ENCODE data around the gene LBH.

DNA sequence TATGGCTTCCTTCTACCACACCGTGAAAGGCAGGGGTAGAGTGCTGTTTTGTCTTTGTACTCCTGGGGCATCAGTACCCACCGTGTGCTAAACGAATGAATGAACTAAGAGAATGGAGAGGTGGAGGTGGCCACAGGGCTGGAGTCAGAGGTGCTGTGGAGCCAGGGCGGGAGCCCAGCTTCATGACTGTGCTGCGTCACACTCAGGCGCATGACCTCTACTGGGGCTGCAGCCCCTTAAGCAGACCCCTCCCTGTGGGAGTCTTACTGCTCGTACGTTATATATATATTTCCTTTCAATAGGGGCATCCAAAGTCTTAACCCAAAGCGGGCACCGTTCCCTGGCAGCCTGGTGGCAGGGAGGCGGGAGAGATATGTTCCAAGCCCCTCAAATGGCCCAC is 18.0 kb upstream of the LBH start:
- TF ChIP-seq, protein P1, sequence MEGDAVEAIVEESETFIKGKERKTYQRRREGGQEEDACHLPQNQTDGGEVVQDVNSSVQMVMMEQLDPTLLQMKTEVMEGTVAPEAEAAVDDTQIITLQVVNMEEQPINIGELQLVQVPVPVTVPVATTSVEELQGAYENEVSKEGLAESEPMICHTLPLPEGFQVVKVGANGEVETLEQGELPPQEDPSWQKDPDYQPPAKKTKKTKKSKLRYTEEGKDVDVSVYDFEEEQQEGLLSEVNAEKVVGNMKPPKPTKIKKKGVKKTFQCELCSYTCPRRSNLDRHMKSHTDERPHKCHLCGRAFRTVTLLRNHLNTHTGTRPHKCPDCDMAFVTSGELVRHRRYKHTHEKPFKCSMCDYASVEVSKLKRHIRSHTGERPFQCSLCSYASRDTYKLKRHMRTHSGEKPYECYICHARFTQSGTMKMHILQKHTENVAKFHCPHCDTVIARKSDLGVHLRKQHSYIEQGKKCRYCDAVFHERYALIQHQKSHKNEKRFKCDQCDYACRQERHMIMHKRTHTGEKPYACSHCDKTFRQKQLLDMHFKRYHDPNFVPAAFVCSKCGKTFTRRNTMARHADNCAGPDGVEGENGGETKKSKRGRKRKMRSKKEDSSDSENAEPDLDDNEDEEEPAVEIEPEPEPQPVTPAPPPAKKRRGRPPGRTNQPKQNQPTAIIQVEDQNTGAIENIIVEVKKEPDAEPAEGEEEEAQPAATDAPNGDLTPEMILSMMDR (IDR thresholded peaks at IDR 0.05): no peak
- TF ChIP-seq POLR2A (IDR thresholded peaks at IDR 0.05): no peak

Data from thyroid gland (tissue), 4 donors.